K562 (cell line): ENCODE results near the gene ZP1. TPM values are rescaled to one million over a fixed set of nuclear protein-coding genes. Genes with fewer than 3 reads are reported as not detected.

Experiments
- ATF1 ChIP-seq, 2 experiments: fragments of 450-650 bp in 1 of 2; IDR thresholded peaks; 2 replicates each; pipeline ENCODE4 v1.6.1; 2016; ENCODE audit warnings: missing compliant biosample characterization in 1 of 2, missing genetic modification characterization in 1 of 2
- BCL6 ChIP-seq: fragments of 250-450 bp; sonication (Bioruptor Pico); IDR thresholded peaks from 2 replicates; pipeline ENCODE4 v1.4.0; 2020
- CBFA2T3 ChIP-seq: fragments of 450-650 bp; IDR thresholded peaks from 2 replicates; pipeline ENCODE4 v1.6.1; 2017
- CCAR2 ChIP-seq: fragments of 200-400 bp; formaldehyde crosslinking; IDR thresholded peaks from 2 replicates; pipeline ENCODE4 v1.6.1; 2017; ENCODE audit warnings: mild to moderate bottlenecking, low read depth, low read length
- CHD1 ChIP-seq: fragments of 200-600 bp; sonication (generic); IDR thresholded peaks from one replicate; pipeline ENCODE4 v1.6.1; 2012; ENCODE audit warnings: mild to moderate bottlenecking, moderate library complexity, low read length, inconsistent platforms
- JUNB ChIP-seq: fragments of 450-650 bp; formaldehyde crosslinking; conservative IDR thresholded peaks from 2 replicates; pipeline ENCODE4 v1.4.0; 2020; ENCODE audit warnings: mild to moderate bottlenecking
- KDM5B ChIP-seq: fragments of 200-600 bp; sonication (generic); IDR thresholded peaks from 2 replicates; pipeline ENCODE4 v1.6.1; 2012; ENCODE audit warnings: low read depth, mild to moderate bottlenecking, moderate library complexity, low read length, control low read depth, inconsistent platforms; ENCODE audit not compliant: insufficient replicate concordance
- NR2C2 ChIP-seq, 2 experiments: fragments of 200-800 bp in 1 of 2; sonication (Bioruptor generic) in 1 of 2; sonication (generic) in 1 of 2; formaldehyde crosslinking in 1 of 2; IDR thresholded peaks; 2 replicates each; pipeline versions ENCODE4 v1.6.1 to v1.8.0; 2016 to 2022; ENCODE audit warnings: mild to moderate bottlenecking in 1 of 2, missing compliant biosample characterization in 1 of 2, missing genetic modification characterization in 1 of 2, missing genetic modification reagents in 1 of 2
- RAD21 ChIP-seq, 2 experiments: fragments of 250-450 bp in 1 of 2; fragments of 450-650 bp in 1 of 2; sonication (Bioruptor Pico) in 1 of 2; formaldehyde crosslinking in 1 of 2; IDR thresholded peaks in 1 of 2; conservative IDR thresholded peaks in 1 of 2; 2 replicates each; pipeline versions ENCODE4 v1.4.0 to v1.8.0; 2020 to 2022; ENCODE audit warnings: mild to moderate bottlenecking in 2 of 2, moderate library complexity in 1 of 2
- SP1 ChIP-seq: sonication (generic); formaldehyde crosslinking; IDR thresholded peaks from 2 replicates; pipeline ENCODE4 v1.8.1; 2022; ENCODE audit warnings: mild to moderate bottlenecking, missing genetic modification reagents
- TAF1 ChIP-seq: IDR thresholded peaks from 2 replicates; pipeline ENCODE4 v1.6.1; 2011; ENCODE audit warnings: mild to moderate bottlenecking, low read length, moderate library complexity; ENCODE audit not compliant: insufficient read depth, control insufficient read depth, severe bottlenecking; ENCODE audit errors: extremely low read depth
- polyA plus RNA-seq, 8 experiments: library from polyadenylated mRNA; depleted of rRNA in 4 of 8; stranded (reverse) in 5 of 8; unstranded in 3 of 8; fragments of >200 nt; fragmentation: Nextera tagmentation in 2 of 8; fragmentation: Illumina TruSeq in 1 of 8; extraction: Ambion mirVana in 2 of 8; extraction: Trizol in 1 of 8; gene quantifications; 2 replicates each; pipeline versions ENCODE4 v1.2.1 to v1.2.3, GENCODE V29; 2011 to 2014; ENCODE audit warnings: inconsistent platforms in 1 of 8, missing spikeins in 1 of 8
- total RNA-seq, 7 experiments: library from RNA; depleted of rRNA in 6 of 7; stranded (reverse); fragments of >200 nt in 6 of 7; fragmentation: Illumina TruSeq in 2 of 7; extraction: Trizol in 2 of 7; gene quantifications; 2 replicates each; pipeline versions ENCODE4 v1.2.1 to v1.2.3, GENCODE V29; 2011 to 2021; ENCODE audit warnings: low replicate concordance in 1 of 7
- TF ChIP-seq, protein P1 (sequence below): fragments of 250-450 bp; sonication (Bioruptor Pico); IDR thresholded peaks from 2 replicates; pipeline ENCODE4 v1.5.1; 2021; ENCODE audit warnings: mild to moderate bottlenecking
- TF ChIP-seq, protein P2 (sequence below): fragments of 250-450 bp; sonication (Bioruptor Pico); IDR thresholded peaks from 2 replicates; pipeline ENCODE4 v1.8.0; 2021; ENCODE audit warnings: moderate library complexity, mild to moderate bottlenecking, inconsistent platforms
- TF ChIP-seq, protein P3 (sequence below): fragments of 250-450 bp; sonication (Bioruptor Pico); IDR thresholded peaks from 2 replicates; pipeline ENCODE4 v1.5.0; 2020; ENCODE audit warnings: mild to moderate bottlenecking, borderline replicate concordance
- TF ChIP-seq, protein P4 (sequence below), 2 experiments: fragments of 450-650 bp; IDR thresholded peaks; 2 replicates each; pipeline ENCODE4 v1.6.1; 2016
- TF ChIP-seq, protein P5 (sequence below), 3 experiments: IDR thresholded peaks in 2 of 3; conservative IDR thresholded peaks in 1 of 3; 2 replicates each; pipeline ENCODE4 v1.5.1; 2011 to 2012; ENCODE audit warnings: low read length in 3 of 3, mild to moderate bottlenecking in 3 of 3, control low read depth in 2 of 3, improper control_type of control experiment in 1 of 3, inconsistent platforms in 1 of 3, low read depth in 1 of 3, mixed read lengths in 1 of 3, moderate library complexity in 1 of 3; ENCODE audit not compliant: insufficient read depth in 2 of 3
- TF ChIP-seq, protein P6 (sequence below): fragments of 450-650 bp; IDR thresholded peaks from 2 replicates; pipeline ENCODE4 v1.6.1; 2016; ENCODE audit warnings: borderline replicate concordance

The ZP1 gene
- total and polyA plus RNA-seq, 9 of the 15 experiments (the other 6 are each of a cell fraction or from before 2014, with no cell fraction given) = 0.11 to 0.15 TPM; not detected in 7

DNA sequence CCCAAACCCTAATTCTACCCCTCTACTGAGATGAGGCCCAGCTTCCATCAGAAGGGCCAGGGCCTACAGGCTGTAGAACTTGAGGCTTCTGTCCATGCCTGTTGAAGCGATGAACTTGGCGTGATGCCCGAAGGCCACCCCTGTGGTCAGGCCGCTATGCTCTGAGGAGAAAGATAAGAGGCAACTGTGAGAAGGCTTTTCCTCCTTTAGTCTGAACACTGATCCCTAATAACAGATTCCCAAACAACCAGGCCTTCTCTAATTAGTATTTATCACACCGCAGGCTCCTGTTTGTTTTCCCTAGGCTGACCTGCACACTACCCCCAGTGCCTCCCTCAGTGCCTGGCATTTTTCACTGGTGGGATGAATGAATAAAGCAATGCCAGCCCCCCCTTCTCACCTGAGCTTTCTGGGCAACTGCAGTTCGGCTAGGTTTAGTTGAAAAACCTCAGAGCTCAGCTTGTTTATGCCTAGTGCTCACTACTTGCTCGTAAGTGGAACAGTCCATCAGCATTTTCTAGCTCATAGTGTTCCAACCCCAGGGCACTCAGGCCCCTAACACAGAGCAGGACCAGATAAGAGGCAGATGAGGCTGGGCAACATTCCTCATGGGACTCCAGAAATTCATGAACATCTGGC is 23.9 kb downstream of the ZP1 start (continued):
- TF ChIP-seq CBFA2T3 (peak; percentile 85), TAF1 (no peak), RAD21 (CRISPR knock-in tag; conservative IDR thresholded peaks at IDR 0.05 in 1 of 2, IDR thresholded peaks at IDR 0.05 in 1 of 2) (no peak), SP1 (CRISPR knock-in tag) (peak; percentile 25; the same call in 1 of the 2 replicates), KDM5B (no peak), CHD1 (no peak), JUNB (no peak), ATF1 (CRISPR knock-in tag; IDR thresholded peaks at IDR 0.05) (no peak), ATF1 (tag; IDR thresholded peaks at IDR 0.05) (no peak), CCAR2 (no peak), NR2C2 (CRISPR knock-in tag; IDR thresholded peaks at IDR 0.05) (no peak), NR2C2 (tag; IDR thresholded peaks at IDR 0.05) (no peak), BCL6 (CRISPR knock-in tag) (no peak)
- TF ChIP-seq, protein P1, sequence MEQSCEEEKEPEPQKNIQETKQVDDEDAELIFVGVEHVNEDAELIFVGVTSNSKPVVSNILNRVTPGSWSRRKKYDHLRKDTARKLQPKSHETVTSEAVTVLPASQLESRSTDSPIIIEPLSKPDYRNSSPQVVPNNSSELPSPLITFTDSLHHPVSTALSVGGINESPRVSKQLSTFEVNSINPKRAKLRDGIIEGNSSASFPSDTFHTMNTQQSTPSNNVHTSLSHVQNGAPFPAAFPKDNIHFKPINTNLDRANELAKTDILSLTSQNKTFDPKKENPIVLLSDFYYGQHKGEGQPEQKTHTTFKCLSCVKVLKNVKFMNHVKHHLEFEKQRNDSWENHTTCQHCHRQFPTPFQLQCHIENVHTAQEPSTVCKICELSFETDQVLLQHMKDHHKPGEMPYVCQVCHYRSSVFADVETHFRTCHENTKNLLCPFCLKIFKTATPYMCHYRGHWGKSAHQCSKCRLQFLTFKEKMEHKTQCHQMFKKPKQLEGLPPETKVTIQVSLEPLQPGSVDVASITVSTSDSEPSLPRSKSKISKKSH (CRISPR knock-in tag) = no peak
- TF ChIP-seq, protein P2, sequence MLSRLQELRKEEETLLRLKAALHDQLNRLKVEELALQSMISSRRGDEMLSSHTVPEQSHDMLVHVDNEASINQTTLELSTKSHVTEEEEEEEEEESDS = no peak
- TF ChIP-seq, protein P3, sequence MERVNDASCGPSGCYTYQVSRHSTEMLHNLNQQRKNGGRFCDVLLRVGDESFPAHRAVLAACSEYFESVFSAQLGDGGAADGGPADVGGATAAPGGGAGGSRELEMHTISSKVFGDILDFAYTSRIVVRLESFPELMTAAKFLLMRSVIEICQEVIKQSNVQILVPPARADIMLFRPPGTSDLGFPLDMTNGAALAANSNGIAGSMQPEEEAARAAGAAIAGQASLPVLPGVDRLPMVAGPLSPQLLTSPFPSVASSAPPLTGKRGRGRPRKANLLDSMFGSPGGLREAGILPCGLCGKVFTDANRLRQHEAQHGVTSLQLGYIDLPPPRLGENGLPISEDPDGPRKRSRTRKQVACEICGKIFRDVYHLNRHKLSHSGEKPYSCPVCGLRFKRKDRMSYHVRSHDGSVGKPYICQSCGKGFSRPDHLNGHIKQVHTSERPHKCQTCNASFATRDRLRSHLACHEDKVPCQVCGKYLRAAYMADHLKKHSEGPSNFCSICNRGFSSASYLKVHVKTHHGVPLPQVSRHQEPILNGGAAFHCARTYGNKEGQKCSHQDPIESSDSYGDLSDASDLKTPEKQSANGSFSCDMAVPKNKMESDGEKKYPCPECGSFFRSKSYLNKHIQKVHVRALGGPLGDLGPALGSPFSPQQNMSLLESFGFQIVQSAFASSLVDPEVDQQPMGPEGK (CRISPR knock-in tag) = no peak
- TF ChIP-seq, protein P4, sequence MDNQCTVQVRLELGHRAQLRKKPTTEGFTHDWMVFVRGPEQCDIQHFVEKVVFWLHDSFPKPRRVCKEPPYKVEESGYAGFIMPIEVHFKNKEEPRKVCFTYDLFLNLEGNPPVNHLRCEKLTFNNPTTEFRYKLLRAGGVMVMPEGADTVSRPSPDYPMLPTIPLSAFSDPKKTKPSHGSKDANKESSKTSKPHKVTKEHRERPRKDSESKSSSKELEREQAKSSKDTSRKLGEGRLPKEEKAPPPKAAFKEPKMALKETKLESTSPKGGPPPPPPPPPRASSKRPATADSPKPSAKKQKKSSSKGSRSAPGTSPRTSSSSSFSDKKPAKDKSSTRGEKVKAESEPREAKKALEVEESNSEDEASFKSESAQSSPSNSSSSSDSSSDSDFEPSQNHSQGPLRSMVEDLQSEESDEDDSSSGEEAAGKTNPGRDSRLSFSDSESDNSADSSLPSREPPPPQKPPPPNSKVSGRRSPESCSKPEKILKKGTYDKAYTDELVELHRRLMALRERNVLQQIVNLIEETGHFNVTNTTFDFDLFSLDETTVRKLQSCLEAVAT (IDR thresholded peaks at IDR 0.05) = peak in 1 of 2 experiments; percentile 86; a peak in 2 of 4 replicates
- TF ChIP-seq, protein P5, sequence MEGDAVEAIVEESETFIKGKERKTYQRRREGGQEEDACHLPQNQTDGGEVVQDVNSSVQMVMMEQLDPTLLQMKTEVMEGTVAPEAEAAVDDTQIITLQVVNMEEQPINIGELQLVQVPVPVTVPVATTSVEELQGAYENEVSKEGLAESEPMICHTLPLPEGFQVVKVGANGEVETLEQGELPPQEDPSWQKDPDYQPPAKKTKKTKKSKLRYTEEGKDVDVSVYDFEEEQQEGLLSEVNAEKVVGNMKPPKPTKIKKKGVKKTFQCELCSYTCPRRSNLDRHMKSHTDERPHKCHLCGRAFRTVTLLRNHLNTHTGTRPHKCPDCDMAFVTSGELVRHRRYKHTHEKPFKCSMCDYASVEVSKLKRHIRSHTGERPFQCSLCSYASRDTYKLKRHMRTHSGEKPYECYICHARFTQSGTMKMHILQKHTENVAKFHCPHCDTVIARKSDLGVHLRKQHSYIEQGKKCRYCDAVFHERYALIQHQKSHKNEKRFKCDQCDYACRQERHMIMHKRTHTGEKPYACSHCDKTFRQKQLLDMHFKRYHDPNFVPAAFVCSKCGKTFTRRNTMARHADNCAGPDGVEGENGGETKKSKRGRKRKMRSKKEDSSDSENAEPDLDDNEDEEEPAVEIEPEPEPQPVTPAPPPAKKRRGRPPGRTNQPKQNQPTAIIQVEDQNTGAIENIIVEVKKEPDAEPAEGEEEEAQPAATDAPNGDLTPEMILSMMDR (IDR thresholded peaks at IDR 0.05 in 2 of 3, conservative IDR thresholded peaks at IDR 0.05 in 1 of 3; ENCODE audit: insufficient read depth in 2 of 3, low read depth in 1 of 3, low read length in 3 of 3) = no peak
- TF ChIP-seq, protein P6, sequence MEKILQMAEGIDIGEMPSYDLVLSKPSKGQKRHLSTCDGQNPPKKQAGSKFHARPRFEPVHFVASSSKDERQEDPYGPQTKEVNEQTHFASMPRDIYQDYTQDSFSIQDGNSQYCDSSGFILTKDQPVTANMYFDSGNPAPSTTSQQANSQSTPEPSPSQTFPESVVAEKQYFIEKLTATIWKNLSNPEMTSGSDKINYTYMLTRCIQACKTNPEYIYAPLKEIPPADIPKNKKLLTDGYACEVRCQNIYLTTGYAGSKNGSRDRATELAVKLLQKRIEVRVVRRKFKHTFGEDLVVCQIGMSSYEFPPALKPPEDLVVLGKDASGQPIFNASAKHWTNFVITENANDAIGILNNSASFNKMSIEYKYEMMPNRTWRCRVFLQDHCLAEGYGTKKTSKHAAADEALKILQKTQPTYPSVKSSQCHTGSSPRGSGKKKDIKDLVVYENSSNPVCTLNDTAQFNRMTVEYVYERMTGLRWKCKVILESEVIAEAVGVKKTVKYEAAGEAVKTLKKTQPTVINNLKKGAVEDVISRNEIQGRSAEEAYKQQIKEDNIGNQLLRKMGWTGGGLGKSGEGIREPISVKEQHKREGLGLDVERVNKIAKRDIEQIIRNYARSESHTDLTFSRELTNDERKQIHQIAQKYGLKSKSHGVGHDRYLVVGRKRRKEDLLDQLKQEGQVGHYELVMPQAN = no peak
